ENCODE measurements around the gene SLC30A4. TPM values are rescaled to one million over a fixed set of nuclear protein-coding genes. Genes with fewer than 3 reads are reported as not detected.

SLC30A4 gene
- total RNA-seq, 1 experiment from 2014 or later = 4.6 TPM

DNA sequence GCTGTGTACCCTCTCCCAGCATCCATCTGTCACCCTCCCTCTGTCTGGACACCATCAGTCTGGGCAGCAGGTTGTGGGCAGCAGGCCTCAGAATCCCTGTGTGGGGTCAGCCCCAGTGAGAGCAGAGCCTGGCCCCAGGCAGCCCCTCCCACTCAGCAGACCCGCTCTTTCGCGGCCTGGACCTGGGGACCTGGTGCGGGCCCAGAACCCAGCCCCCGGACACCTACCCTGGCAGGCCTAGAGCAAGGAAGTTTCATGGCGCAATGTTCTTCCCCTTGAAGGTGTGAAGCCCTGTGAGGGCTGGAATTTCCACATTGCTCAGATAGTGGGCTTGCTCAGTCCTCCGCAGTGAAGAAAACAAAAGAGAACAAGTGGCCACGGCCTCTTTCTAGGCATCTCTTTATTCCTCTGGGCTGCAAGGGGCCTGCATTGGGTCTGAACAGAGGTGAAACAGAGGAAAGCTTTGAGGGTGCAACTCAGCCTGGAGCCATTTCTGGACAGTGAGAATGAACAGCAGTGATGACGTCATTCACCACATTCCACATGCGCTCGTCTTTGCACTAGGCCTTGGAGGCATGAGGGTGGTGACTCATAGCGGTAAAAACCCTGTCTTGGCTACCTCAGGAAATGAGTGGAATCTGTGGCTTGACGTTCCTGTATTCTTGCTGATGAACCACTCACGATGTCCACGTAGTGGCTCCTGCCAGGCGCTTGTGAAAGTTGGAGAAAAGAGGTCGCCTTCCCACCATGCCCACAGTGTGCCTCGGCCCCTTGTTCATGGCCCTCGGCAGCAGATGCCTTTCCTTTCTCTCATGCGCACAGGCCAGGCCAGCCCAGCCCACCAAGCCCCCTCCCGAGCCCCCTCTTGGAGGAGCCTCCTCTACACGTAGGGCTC is 66.1 kb downstream of the SLC30A4 start:
- peak; percentile 93 for DNase-seq (ENCODE audit: extremely low read depth, low read depth)

GRCh38 chr15:45454814-45455213 is 67.7 kb downstream of the SLC30A4 start:
- no peak for DNase-seq (ENCODE audit: extremely low read depth, low read depth)

GRCh38 chr15:45451265-45451664 is 71.3 kb downstream of the SLC30A4 start:
- DNase-seq (ENCODE audit: extremely low read depth, low read depth) = no peak

GRCh38 chr15:45449916-45450867 is 72.4 kb downstream of the SLC30A4 start:
- DNase-seq (ENCODE audit: extremely low read depth, low read depth) = no peak

- DNase-seq (ENCODE audit: extremely low read depth, low read depth) = no peak
These were observed 73.2 kb downstream of the SLC30A4 start for GRCh38 chr15:45449395-45449794.

DNA sequence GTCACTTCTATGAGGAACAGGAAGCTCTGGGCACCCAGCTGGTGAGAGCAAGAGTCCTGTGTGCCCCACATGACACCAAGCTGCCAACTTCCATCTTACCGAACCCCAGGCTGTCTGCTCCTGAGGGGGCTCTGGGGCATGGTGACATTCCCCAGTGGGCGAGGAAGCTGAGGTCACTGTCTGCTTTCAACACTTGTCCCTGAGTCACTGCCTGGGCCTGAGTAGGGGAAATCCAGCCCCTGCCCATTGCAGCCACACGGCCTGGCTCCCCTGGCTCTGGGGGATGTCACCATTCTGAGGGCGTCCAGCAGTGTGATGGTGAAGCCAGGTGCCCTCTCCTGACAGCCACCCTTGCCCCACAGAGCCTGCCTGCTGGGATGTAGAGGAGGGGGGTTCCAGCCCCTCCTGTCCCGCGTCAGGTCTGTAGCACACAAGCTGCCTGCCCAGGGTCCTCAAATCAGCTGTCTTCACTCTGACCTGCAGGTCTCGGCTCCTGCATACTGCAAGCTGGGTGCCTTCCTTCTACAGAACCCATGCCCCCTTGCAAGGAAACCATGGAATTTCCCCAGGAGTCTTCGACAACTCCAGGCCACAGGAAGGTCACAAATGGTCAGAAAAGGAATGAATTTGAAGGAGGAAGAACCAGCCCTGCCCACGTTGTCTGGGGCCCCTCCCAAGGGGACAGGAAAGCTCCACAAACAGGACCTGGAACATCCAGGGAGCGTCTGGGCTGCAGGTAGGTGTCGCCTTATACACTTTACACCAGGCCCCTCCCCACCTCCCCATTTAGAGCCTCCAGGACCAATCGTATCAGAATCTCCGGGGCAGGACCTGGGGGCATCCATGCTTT is 74.3 kb downstream of the SLC30A4 start:
- no peak for DNase-seq (ENCODE audit: extremely low read depth, low read depth)

- DNase-seq (ENCODE audit: extremely low read depth, low read depth) = no peak
These were observed 78.9 kb downstream of the SLC30A4 start for GRCh38 chr15:45443645-45444044.

DNA sequence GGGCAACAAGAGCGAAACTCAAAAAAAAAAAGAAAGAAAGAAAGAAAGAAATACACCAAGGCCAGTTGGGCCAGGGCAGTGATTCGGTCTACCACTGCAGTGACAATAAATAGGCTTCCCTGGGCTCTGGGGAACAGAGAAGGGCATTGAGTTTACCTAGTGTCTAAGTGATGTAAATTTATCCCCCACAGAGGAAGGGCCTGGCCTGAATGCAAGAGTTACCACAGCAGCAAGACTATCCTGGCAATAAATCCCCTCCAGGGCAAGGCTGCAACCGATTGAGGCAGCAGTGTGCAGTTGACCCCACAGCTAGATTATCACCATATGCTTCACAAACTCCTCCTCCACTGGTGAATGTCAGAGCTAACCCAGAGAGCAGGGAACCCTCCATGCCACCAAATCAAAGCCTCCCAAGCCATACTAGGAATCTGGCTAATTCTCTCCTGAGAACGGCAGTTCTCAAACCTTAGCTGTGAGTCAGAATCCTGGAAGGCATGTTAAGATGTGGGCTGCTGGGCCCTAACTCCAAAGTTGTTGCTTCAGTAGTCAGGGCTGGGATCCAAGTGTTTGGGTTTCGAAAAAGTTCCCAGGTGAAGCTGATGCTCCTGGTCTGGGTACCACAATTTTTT is 79.9 kb downstream of the SLC30A4 start:
- DNase-seq (ENCODE audit: extremely low read depth, low read depth) = no peak

- no peak for DNase-seq (ENCODE audit: extremely low read depth, low read depth)
These were observed 80.9 kb downstream of the SLC30A4 start for GRCh38 chr15:45441686-45442085.

- DNase-seq (ENCODE audit: extremely low read depth, low read depth) = no peak
These were observed 81.5 kb downstream of the SLC30A4 start for GRCh38 chr15:45441036-45441435.

DNA sequence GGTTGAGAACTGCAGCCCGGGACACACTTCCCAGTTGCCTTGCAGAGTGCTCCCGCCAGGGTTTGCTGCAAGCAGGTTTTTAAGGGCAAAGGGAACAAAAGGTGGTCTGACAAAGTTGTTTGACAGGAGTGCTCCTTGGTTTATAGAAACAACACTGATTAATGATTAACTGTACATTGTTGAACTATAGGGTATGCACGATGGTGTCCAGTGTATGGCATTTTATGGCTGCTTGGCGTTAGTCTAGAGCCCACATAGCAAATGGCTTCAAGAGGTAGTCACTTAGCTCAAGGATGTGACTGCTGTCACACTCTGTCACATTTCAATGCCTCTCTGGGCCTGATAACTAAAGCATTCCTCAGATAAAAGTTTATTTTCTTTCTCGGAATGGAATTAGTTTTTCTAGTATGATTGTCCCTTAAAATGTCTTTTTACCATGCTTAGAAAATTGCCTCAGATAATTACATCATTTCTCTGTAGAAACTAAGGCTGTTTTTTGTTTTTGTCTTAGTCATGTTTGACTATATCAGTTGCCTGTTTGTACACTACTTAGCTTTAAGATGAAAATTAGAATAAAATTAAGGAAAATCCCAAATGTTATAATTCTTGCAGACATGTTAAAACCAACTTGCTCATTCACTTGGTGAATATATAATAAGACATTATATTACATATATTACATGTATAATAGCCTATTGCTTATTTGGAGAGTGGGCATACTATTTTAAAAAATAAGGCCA is 82.9 kb downstream of the SLC30A4 start:
- no peak for DNase-seq (ENCODE audit: extremely low read depth, low read depth)

- DNase-seq (ENCODE audit: extremely low read depth, low read depth) = no peak
These were observed 87.2 kb downstream of the SLC30A4 start for GRCh38 chr15:45435124-45435903.

DNA sequence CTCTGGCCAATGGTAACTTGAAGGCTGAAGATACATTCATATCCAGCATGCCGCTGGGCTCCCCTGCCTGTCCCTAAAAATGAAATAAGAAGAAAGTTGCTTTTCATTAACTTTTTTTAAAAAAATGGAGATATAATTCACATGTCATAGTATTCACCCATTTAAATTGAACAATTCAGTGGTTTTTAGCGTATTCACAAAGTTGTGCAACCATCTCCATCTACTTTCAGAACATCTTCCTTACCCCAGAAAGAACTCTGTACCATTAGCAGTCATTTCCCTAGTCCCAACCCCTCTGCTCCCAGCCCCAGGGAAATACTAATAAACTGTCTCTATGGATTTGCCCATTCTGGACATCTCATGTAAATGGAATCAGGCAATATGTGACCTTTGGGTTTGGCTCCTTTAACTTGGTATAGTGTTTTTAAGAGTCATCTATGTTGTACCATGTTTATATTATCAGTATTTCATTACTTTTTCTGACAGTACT is 88.4 kb downstream of the SLC30A4 start:
- DNase-seq (ENCODE audit: extremely low read depth, low read depth) = no peak

GRCh38 chr15:45431511-45431910 is 91.0 kb downstream of the SLC30A4 start:
- DNase-seq (ENCODE audit: extremely low read depth, low read depth) = no peak

- DNase-seq (ENCODE audit: extremely low read depth, low read depth) = peak; percentile 41
These were observed 92.4 kb downstream of the SLC30A4 start for GRCh38 chr15:45429941-45430792.
